Body of pancreas (tissue), 4 donors: ENCODE results near the gene UBL3. TPM values are rescaled to one million over a fixed set of nuclear protein-coding genes. Genes with fewer than 3 reads are reported as not detected.

Experiments used
- ATAC-seq: fragments of 150-250 bp; one replicate; pipeline ENCODE4 v1.9.1; 2016
- DNase-seq, 4 donors: peaks; one replicate each; pipeline ENCODE4 v3.0.0-alpha.2; 2019
- H3K27ac ChIP-seq, 4 donors: fragments of 200-600 bp; sonication (generic); 1 replicate in 3 of 4; 2 replicates in 1 of 4; pipeline versions ENCODE4 v1.5.1 to v1.6.1; 2016 to 2019; ENCODE audit warnings: mild to moderate bottlenecking in 1 of 4, mixed read lengths in 1 of 4, moderate library complexity in 1 of 4
- H3K27me3 ChIP-seq, 2 donors: fragments of 200-600 bp; sonication (generic); one replicate each; pipeline ENCODE4 v1.6.0; 2016; ENCODE audit warnings: mild to moderate bottlenecking in 1 of 2
- H3K36me3 ChIP-seq, 2 donors: fragments of 200-600 bp; sonication (generic); replicated peaks in 1 of 2; 2 replicates each; pipeline ENCODE4 v1.5.1; 2016; ENCODE audit warnings: low read depth in 2 of 2; ENCODE audit not compliant: insufficient read depth in 1 of 2
- H3K4me1 ChIP-seq: fragments of 200-600 bp; sonication (generic); one replicate; pipeline ENCODE4 v1.6.0; 2016
- H3K4me3 ChIP-seq, 2 donors: fragments of 200-600 bp; sonication (generic); 1 replicate in 1 of 2; 2 replicates in 1 of 2; pipeline ENCODE4 v1.5.1; 2016 to 2019
- H3K9me3 ChIP-seq, 3 donors: fragments of 200-600 bp; sonication (generic); 1 replicate in 2 of 3; 2 replicates in 1 of 3; pipeline ENCODE4 v1.5.1; 2016
- CTCF ChIP-seq, 7 experiments: fragments of 450-650 bp in 4 of 7; fragments of 200-600 bp in 3 of 7; sonication (generic) in 3 of 7; IDR thresholded peaks; one replicate each; pipeline ENCODE4 v1.5.1; 2016 to 2019; ENCODE audit warnings: antibody characterized with exemption in 7 of 7
- POLR2A ChIP-seq, 3 donors: fragments of 450-650 bp; IDR thresholded peaks; one replicate each; pipeline ENCODE4 v1.6.1; 2016; ENCODE audit warnings: antibody characterized with exemption in 3 of 3, mild to moderate bottlenecking in 2 of 3
- WGBS, 2 donors: methylation state at CpG; one replicate each; pipeline ENCODE4 v1.1.5; 2017; 5-methylcytosine and 5-hydroxymethylcytosine counted together
- intact Hi-C: fragments of 100-400 bp; cut with DNase I; formaldehyde crosslinking; loops from one replicate; pipeline ENCODE4 v1.15.1; 2023
- small RNA-seq: library from RNA; depleted of rRNA; stranded (forward); fragments of <200 nt; gene quantifications from one replicate; pipeline ENCODE3, GENCODE V24; 2016
- total RNA-seq, 2 donors: library from RNA; depleted of rRNA; stranded (reverse); fragments of >200 nt; gene quantifications; one replicate each; pipeline ENCODE4 v1.1.0, GENCODE V29; 2016

Gene UBL3
- total RNA-seq, 2 donors from 2014 or later = 20.4 to 33.2 TPM

GRCh38 chr13:29718694-29719093 lies 131.7 kb downstream of the UBL3 start:
- H3K27me3 ChIP-seq = no peaks in the 10 kb centered on the region
- DNase-seq (no peak), ATAC-seq (no peak)
- peaks cover 0 to 3% (median 0%) of the 10 kb centered on the region in 3 donors for H3K9me3 ChIP-seq
- 52 to 64% methylated on average over 1 of the region's 1 CpG for WGBS, 2 donors
- no peak overlapping the region for H3K27ac ChIP-seq
- H3K36me3 ChIP-seq = no peaks in the 10 kb centered on the region
- H3K4me3 ChIP-seq = no peak overlapping the region
- intact Hi-C loops = no loop called here
- TF ChIP-seq CTCF (IDR thresholded peaks at IDR 0.05) = no peak
- no peak for TF ChIP-seq POLR2A (IDR thresholded peaks at IDR 0.05)
- H3K4me1 ChIP-seq = no peaks in the 10 kb centered on the region

- WGBS, 2 donors = 74 to 75% methylated on average over 3 of the region's 3 CpGs
- ATAC-seq (no peak), DNase-seq (no peak)
- TF ChIP-seq CTCF (IDR thresholded peaks at IDR 0.05) (no peak), POLR2A (IDR thresholded peaks at IDR 0.05) (no peak)
- Histone ChIP-seq H3K27me3 (no peaks in the 10 kb centered on the region), H3K9me3 (peaks cover 0 to 3% (median 0%) of the 10 kb centered on the region in 3 donors), H3K4me3 (no peak overlapping the region), H3K27ac (no peak overlapping the region), H3K36me3 (no peaks in the 10 kb centered on the region), H3K4me1 (no peaks in the 10 kb centered on the region)
- intact Hi-C loops = no loop called here
Measured at GRCh38 chr13:29716493-29716892, 133.9 kb downstream of the UBL3 start.

Small RNA genes within 50 kb of the gene (small RNA-seq; reads per million reads assigned to genes)
- gene RF00017 (not detected), gene TIMM8BP1 (not detected)
